Panc1 (cell line): ENCODE measurements around the gene WIZ.

Source experiments
- CTCF ChIP-seq: fragments of 450-650 bp; IDR thresholded peaks from 2 replicates; pipeline ENCODE4 v1.5.1; 2017; ENCODE audit warnings: mild to moderate bottlenecking
- POLR2AphosphoS5 ChIP-seq: IDR thresholded peaks from 2 replicates; pipeline ENCODE4 v1.6.1; 2012; ENCODE audit warnings: mild to moderate bottlenecking, low read depth, low read length, moderate library complexity
- SIN3A ChIP-seq: IDR thresholded peaks from 2 replicates; pipeline ENCODE4 v1.6.1; 2012; ENCODE audit warnings: low read depth, mild to moderate bottlenecking, low read length, moderate library complexity, borderline replicate concordance; ENCODE audit not compliant: insufficient read depth

GRCh38 chr19:15371119-15371518, 78.6 kb downstream of the WIZ start:
- TF ChIP-seq CTCF: no peak
- TF ChIP-seq SIN3A: no peak
- no peak for TF ChIP-seq POLR2AphosphoS5
